Measurements from ENCODE around the gene SSC5D.

Gene SSC5D

DNA sequence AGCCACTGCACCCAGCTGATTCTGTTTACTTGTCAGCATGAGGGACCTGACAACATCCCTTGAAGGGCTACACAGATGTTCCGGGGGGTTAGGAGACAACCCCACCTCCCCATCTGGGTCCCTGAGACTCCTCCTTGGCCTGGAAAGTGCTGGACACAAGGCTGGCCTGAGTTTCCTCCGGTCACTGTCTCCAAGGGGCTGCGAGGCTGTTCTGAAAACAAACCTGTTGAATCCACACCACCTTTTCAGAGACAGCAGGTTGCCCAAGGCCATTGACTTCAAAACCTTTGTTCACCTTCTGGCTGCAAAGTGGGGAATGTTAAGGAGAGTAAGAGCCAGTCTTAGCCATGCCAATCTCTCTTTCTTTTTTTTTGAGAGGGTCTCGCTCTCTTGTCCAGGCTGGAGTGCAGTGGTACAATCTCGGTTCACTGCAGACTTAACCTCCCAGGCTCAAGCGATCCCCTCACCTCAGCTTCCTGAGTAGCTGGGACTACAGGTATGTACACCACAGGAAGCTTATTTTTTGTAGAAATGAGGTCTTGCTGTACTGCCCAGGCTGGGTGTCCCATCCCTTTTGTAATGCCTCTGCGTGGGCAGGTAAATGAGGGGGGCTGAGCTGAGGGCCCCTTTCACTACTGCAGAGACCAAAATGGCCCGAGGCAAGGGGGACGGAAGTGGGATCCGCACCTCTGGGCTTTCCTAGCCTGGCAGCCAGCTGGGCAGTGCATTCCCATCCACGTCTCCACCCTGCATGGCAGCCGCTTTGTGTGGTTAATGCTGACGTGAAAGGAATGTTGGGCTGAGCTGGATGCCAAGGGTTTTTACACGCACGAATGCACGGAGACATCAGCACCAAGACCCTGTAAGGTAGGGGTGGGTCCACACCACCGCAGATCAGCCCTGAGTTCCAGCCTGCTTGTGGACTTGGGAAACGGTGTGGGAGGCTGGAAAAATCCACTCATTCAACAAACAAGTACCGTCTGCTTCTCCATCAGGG is 13.7 kb upstream of the SSC5D start:
- no peak for DNase-seq (ENCODE audit: low spot score)
- H3K4me3 ChIP-seq = no peak overlapping the region
- TF ChIP-seq, protein P1, sequence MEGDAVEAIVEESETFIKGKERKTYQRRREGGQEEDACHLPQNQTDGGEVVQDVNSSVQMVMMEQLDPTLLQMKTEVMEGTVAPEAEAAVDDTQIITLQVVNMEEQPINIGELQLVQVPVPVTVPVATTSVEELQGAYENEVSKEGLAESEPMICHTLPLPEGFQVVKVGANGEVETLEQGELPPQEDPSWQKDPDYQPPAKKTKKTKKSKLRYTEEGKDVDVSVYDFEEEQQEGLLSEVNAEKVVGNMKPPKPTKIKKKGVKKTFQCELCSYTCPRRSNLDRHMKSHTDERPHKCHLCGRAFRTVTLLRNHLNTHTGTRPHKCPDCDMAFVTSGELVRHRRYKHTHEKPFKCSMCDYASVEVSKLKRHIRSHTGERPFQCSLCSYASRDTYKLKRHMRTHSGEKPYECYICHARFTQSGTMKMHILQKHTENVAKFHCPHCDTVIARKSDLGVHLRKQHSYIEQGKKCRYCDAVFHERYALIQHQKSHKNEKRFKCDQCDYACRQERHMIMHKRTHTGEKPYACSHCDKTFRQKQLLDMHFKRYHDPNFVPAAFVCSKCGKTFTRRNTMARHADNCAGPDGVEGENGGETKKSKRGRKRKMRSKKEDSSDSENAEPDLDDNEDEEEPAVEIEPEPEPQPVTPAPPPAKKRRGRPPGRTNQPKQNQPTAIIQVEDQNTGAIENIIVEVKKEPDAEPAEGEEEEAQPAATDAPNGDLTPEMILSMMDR (IDR thresholded peaks at IDR 0.05) = no peak
- no peak overlapping the region for H3K27ac ChIP-seq

DNA sequence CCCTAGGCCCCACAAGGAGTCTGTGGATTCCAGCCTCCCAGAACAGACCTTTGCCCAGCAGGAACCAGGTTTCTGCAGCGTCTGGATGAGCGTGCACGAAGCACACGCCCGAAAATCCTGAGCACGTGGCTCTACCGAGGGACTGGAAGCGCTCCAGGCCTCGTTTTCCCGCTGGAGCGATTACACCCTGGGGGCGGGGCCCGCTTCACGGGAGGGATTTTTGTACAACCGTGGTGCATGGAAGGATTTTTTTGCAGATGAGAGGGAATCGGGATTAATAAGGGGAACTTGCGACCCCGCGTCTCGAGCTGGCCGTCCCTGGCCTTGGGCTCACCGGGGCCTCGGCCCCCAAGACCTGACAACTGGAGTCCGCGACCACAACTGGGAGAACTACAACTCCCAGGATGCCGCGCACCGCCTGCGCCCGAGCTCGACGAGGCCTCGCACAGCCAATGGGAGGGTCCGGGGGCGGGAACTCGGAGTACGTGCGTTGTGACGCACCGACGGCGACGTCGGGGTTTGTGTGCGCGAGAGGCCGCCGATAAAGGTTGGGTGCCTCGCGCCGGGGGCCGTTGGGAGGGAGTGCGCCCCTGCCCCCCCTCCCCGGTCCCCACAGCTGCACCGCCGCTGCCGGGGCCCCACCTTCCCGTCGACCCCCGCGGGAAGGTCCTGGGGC is 12.0 kb upstream of the SSC5D start, which contains the start of gene ZNF628:
ZNF628 (plus strand) TSS at position 518 of the 676 bp plus-strand sequence. CDS start 3,294 bp downstream, outside the sequence.
- peak within 1 kb of the TSS; percentile 83 for H3K4me3 ChIP-seq
- TF ChIP-seq, protein P1 (IDR thresholded peaks at IDR 0.05) = no peak
- DNase-seq (ENCODE audit: low spot score) = peak; percentile 98
- H3K27ac ChIP-seq = peak within 1 kb of the TSS; percentile 85 to 98

DNA sequence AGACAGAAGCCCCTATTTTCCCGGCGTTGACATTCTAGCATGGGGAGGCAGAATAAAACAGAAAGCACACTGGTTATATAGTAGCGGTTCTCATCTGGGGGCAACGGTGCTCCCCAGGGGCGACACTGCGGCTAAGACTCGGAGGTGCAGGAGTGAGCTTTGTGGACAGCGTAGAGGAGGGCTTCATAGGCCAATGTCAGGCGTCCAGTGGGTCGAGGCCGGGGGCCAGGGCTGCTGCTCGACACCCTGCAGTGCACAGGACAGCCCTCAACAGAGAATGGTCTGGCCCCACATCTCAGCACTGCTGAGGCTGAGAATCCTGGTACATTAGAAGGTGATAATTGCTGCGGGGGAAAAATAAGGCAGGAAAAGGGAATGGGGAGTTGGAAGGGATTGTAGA is 10.3 kb upstream of the SSC5D start:
- H3K4me3 ChIP-seq = peak overlapping the region; percentile 83
- no peak for DNase-seq (ENCODE audit: low spot score)
- TF ChIP-seq, protein P1 (IDR thresholded peaks at IDR 0.05) = no peak
- no peak overlapping the region for H3K27ac ChIP-seq

DNA sequence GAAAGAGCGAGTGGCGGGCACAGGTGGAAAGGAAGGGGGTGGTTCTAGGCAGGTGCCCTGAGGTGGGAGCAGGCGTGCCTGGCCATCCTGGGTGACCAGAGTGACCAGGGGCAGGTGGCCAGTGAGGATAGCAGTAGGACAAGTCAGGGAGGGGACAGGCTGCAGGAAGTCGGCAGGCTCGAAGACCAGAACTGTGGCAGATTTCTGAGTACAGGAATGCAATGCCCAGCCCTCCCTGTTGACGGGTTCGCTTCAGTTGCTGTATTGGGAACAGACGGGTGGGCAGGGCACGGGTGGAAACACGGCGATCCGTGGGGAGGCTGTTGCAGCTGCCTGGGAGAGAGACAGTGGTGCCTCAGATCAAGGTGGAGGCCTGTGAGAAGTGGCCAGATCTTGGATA is 9.9 kb upstream of the SSC5D start:
- Histone ChIP-seq H3K27ac (no peak overlapping the region), H3K4me3 (peak overlapping the region; percentile 83)
- DNase-seq (ENCODE audit: low spot score) = no peak
- TF ChIP-seq, protein P1 (IDR thresholded peaks at IDR 0.05) = no peak

DNA sequence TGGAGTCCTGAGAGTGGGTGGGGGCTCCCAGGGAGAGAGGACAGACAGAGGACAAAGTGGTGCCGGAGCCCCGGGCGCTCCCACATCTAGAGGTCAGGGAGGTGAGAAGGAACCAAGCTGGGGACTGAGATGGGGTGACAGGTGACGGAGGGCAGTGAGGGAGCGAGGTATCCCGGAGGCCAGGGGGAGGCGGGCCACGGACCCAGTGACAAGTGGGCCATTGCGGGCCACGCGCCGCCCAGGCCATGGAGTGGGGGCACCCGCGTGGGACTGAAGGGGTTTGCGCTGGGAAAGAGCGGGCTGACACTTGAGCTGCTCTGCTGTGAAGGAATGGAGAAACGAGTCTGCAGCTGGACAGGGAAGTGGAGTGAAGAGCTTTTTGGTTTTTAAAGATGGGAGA is 9.2 kb upstream of the SSC5D start:
- no peak for DNase-seq (ENCODE audit: low spot score)
- no peak overlapping the region for H3K27ac ChIP-seq
- TF ChIP-seq, protein P1 (IDR thresholded peaks at IDR 0.05) = no peak
- no peak overlapping the region for H3K4me3 ChIP-seq

DNA sequence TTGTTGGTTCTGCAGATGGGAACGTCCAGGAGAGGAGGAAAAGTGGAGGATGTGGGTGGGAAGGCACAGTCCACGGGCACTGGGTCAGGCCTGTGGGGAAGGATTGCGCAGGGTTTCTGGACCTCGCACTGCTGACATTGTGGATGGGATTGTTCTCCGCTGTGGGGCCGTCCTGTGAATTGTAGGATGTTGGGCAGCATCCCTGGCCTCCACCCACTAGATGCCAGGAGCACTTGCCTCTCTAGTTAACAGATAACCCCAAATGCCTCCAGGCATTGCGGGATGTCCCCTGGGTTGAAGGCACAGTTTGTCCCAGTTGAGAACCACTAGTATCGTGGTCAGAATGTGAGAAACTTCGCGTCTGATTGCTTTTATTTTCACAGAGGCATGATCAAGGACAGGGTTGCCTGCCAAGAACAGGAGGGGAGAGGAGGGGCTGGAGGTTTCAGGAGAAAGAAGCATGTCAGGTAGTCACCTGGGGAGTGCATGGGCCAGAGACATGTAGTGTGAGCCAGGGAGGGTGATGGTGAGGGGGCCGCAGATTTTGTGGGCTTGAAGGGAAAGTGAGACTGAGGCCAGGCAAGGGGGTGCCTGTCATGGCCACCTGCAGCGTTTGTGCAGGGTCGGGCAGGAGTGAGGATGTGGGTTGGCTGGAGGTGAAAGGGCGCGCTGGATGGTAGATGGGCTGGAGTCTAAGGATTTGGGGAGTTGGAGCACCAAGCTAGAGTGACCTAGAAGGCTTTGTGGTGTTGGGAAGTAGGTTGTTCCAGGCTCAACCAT is 8.6 kb upstream of the SSC5D start:
- H3K27ac ChIP-seq = no peak overlapping the region
- H3K4me3 ChIP-seq = no peak overlapping the region
- no peak for DNase-seq (ENCODE audit: low spot score)
- TF ChIP-seq, protein P1 (IDR thresholded peaks at IDR 0.05) = no peak

Measured in coronary artery (tissue), 2 donors.